GM23338 (cell line): ENCODE measurements around the gene IL20RB. TPM values are rescaled to one million over a fixed set of nuclear protein-coding genes. Genes with fewer than 3 reads are reported as not detected.

Experiments used
- ATAC-seq: fragments of 200-7000 bp; cut with Tn5 transposase; 3 replicates; pipeline ENCODE4 v1.9.1; 2020
- DNase-seq: peaks from one replicate; pipeline ENCODE4 v3.0.0-alpha.2; 2015; ENCODE audit warnings: low spot score
- H2AFZ ChIP-seq: fragments of 200-600 bp; sonication (generic); 2 replicates; pipeline ENCODE4 v1.8.0; 2016; ENCODE audit warnings: antibody characterized with exemption, mild to moderate bottlenecking, moderate library complexity
- H3F3A ChIP-seq: fragments of 200-600 bp; sonication (generic); replicated peaks from 2 replicates; pipeline ENCODE4 v1.8.0; 2017; ENCODE audit warnings: antibody characterized with exemption, mixed run types, low read depth
- H3K27ac ChIP-seq: fragments of 200-600 bp; sonication (generic); 2 replicates; pipeline ENCODE4 v1.6.1; 2016; ENCODE audit warnings: low read depth
- H3K27me3 ChIP-seq: fragments of 200-600 bp; sonication (generic); 2 replicates; pipeline ENCODE4 v1.8.0; 2016; ENCODE audit warnings: mild to moderate bottlenecking, mixed run types, moderate library complexity; ENCODE audit not compliant: insufficient read depth
- H3K36me3 ChIP-seq: fragments of 200-600 bp; sonication (generic); 2 replicates; pipeline ENCODE4 v1.8.0; 2016; ENCODE audit warnings: mild to moderate bottlenecking; ENCODE audit not compliant: insufficient read depth
- H3K4me1 ChIP-seq: fragments of 200-600 bp; sonication (generic); 2 replicates; pipeline ENCODE4 v1.8.0; 2016; ENCODE audit warnings: mild to moderate bottlenecking, moderate library complexity; ENCODE audit not compliant: insufficient read depth
- H3K4me2 ChIP-seq: fragments of 200-600 bp; sonication (generic); 2 replicates; pipeline ENCODE4 v1.7.1; 2017; ENCODE audit warnings: mixed run types
- H3K4me3 ChIP-seq: fragments of 200-600 bp; sonication (generic); 2 replicates; pipeline ENCODE4 v1.6.1; 2016; ENCODE audit warnings: mixed run types
- H3K79me2 ChIP-seq: fragments of 200-600 bp; sonication (generic); replicated peaks from 2 replicates; pipeline ENCODE4 v1.8.0; 2017; ENCODE audit warnings: mild to moderate bottlenecking; ENCODE audit not compliant: insufficient read depth
- H3K9me2 ChIP-seq: fragments of 200-600 bp; sonication (generic); 2 replicates; pipeline ENCODE4 v1.8.0; 2017; ENCODE audit not compliant: insufficient read depth
- H4K20me1 ChIP-seq: fragments of 200-600 bp; sonication (generic); replicated peaks from 2 replicates; pipeline ENCODE4 v1.8.0; 2017; ENCODE audit warnings: mild to moderate bottlenecking; ENCODE audit not compliant: insufficient read depth
- H3K27ac Mint-ChIP-seq: 2 replicates; pipeline ENCODE4 v1.8.0; 2020; ENCODE audit warnings: inconsistent platforms, mild to moderate bottlenecking, moderate library complexity, mixed read lengths
- H3K27me3 Mint-ChIP-seq: 3 replicates; pipeline ENCODE4 v1.8.0; 2022; ENCODE audit warnings: low read depth, mild to moderate bottlenecking, moderate library complexity, mixed read lengths, inconsistent platforms; ENCODE audit not compliant: insufficient read depth, poor library complexity
- H3K36me3 Mint-ChIP-seq: 3 replicates; pipeline ENCODE4 v1.8.0; 2021; ENCODE audit warnings: low read depth, mild to moderate bottlenecking, inconsistent platforms, moderate library complexity, mixed read lengths
- H3K4me1 Mint-ChIP-seq: 3 replicates; pipeline ENCODE4 v1.8.0; 2020; ENCODE audit warnings: mild to moderate bottlenecking, inconsistent platforms, mixed read lengths
- H3K4me3 Mint-ChIP-seq: 3 replicates; pipeline ENCODE4 v1.8.0; 2021; ENCODE audit warnings: moderate library complexity, mild to moderate bottlenecking, inconsistent platforms, mixed read lengths
- H3K9me3 Mint-ChIP-seq: 3 replicates; pipeline ENCODE4 v1.8.0; 2020; ENCODE audit warnings: moderate library complexity, mild to moderate bottlenecking, inconsistent platforms, mixed read lengths
- CREB1 ChIP-seq: fragments of 250-450 bp; sonication (Bioruptor Pico); IDR thresholded peaks from 2 replicates; pipeline ENCODE4 v1.5.0; 2020; ENCODE audit warnings: low read depth, mild to moderate bottlenecking, moderate library complexity
- EZH2 ChIP-seq: fragments of 200-600 bp; sonication (generic); IDR thresholded peaks from one replicate; pipeline ENCODE4 v1.8.0; 2017; ENCODE audit warnings: antibody characterized with exemption, mild to moderate bottlenecking, low read depth; ENCODE audit not compliant: unreplicated experiment
- EZH2phosphoT487 ChIP-seq: fragments of 200-600 bp; sonication (generic); IDR thresholded peaks from one replicate; pipeline ENCODE4 v1.8.1; 2018; ENCODE audit warnings: antibody characterized with exemption; ENCODE audit not compliant: unreplicated experiment
- JUNB ChIP-seq: IDR thresholded peaks from one replicate; pipeline ENCODE4 v1.6.1; 2016; ENCODE audit warnings: antibody characterized with exemption; ENCODE audit not compliant: unreplicated experiment
- NANOG ChIP-seq: IDR thresholded peaks from 2 replicates; pipeline ENCODE4 v1.6.1; 2016; ENCODE audit warnings: antibody characterized with exemption, borderline replicate concordance
- POLR2AphosphoS5 ChIP-seq: IDR thresholded peaks from 2 replicates; pipeline ENCODE4 v1.6.1; 2016; ENCODE audit warnings: antibody characterized with exemption, low read depth
- STAT1 ChIP-seq: IDR thresholded peaks from one replicate; pipeline ENCODE4 v1.6.1; 2016; ENCODE audit warnings: antibody characterized with exemption; ENCODE audit not compliant: unreplicated experiment
- ZNF114 ChIP-seq: fragments of 250-450 bp; sonication (Bioruptor Pico); IDR thresholded peaks from 2 replicates; pipeline ENCODE4 v1.5.0; 2020; ENCODE audit warnings: mild to moderate bottlenecking, moderate library complexity
- ZNF331 ChIP-seq: fragments of 250-450 bp; sonication (Bioruptor Pico); IDR thresholded peaks from 2 replicates; pipeline ENCODE4 v1.5.0; 2020; ENCODE audit warnings: low read depth, mild to moderate bottlenecking, moderate library complexity
- polyA plus RNA-seq: library from polyadenylated mRNA; unstranded; fragments of >200 nt; fragmentation: Nextera tagmentation; extraction: Ambion mirVana; gene quantifications from 2 replicates; pipeline ENCODE4 v1.2.1, GENCODE V29; 2016
- total RNA-seq: library from RNA; depleted of rRNA; stranded (reverse); fragments of >200 nt; shearing (Covaris generic); gene quantifications from 2 replicates; pipeline ENCODE4 v1.2.3, GENCODE V29; 2014
- TF ChIP-seq, protein P1 (sequence below): IDR thresholded peaks from one replicate; pipeline ENCODE4 v1.6.1; 2018; ENCODE audit warnings: antibody characterized with exemption; ENCODE audit not compliant: unreplicated experiment
- TF ChIP-seq, protein P2 (sequence below): fragments of 250-450 bp; sonication (Bioruptor Pico); IDR thresholded peaks from 2 replicates; pipeline ENCODE4 v1.5.0; 2020; ENCODE audit warnings: mild to moderate bottlenecking, moderate library complexity
- TF ChIP-seq, protein P3 (sequence below): IDR thresholded peaks from 2 replicates; pipeline ENCODE4 v1.6.1; 2016; ENCODE audit warnings: antibody characterized with exemption
- TF ChIP-seq, protein P4 (sequence below), 2 experiments: fragments of 200-600 bp in 1 of 2; sonication (generic) in 1 of 2; conservative IDR thresholded peaks; 2 replicates each; pipeline versions ENCODE4 v1.5.1 to v1.6.1; 2016 to 2017; ENCODE audit warnings: antibody characterized with exemption in 2 of 2, low read depth in 2 of 2, mild to moderate bottlenecking in 2 of 2, moderate library complexity in 1 of 2

The IL20RB gene
- total and polyA plus RNA-seq, 2 experiments from 2014 or later = 1.7 to 4.6 TPM

DNA sequence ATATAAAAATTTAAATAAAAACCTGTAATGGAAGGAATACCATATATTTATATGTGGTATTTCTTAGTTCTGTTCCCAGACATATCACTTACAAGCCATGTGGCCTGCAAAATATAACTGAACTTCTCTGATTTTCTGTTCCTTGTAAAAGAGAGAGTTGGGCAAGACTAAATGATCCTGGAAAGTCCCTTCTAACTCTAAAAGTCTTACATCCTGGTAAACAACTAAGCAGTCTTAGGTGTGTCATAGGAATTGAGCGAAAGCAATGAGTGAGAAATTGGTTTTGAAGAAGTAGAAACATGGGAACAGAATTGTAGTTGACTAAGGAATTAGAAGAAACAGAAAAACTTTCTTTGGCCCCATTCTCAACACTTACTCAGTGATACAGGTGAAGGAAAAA, 25.3 kb upstream of the IL20RB start:
- no peak overlapping the region for H3K4me3 ChIP-seq
- H3K9me3 Mint-ChIP-seq = no peaks in the 10 kb centered on the region
- H2AFZ ChIP-seq = no peak overlapping the region
- no peak overlapping the region for H3K27ac ChIP-seq
- no peak for ATAC-seq
- H3K36me3 Mint-ChIP-seq = peaks cover 36% of the 10 kb centered on the region
- H3K27ac Mint-ChIP-seq = no peak overlapping the region
- H3K4me1 ChIP-seq = no peaks in the 10 kb centered on the region
- H3K4me2 ChIP-seq = no peak overlapping the region
- TF ChIP-seq JUNB = no peak
- TF ChIP-seq EZH2phosphoT487 = no peak
- TF ChIP-seq POLR2AphosphoS5 = no peak
- TF ChIP-seq STAT1 = no peak
- TF ChIP-seq, protein P1, sequence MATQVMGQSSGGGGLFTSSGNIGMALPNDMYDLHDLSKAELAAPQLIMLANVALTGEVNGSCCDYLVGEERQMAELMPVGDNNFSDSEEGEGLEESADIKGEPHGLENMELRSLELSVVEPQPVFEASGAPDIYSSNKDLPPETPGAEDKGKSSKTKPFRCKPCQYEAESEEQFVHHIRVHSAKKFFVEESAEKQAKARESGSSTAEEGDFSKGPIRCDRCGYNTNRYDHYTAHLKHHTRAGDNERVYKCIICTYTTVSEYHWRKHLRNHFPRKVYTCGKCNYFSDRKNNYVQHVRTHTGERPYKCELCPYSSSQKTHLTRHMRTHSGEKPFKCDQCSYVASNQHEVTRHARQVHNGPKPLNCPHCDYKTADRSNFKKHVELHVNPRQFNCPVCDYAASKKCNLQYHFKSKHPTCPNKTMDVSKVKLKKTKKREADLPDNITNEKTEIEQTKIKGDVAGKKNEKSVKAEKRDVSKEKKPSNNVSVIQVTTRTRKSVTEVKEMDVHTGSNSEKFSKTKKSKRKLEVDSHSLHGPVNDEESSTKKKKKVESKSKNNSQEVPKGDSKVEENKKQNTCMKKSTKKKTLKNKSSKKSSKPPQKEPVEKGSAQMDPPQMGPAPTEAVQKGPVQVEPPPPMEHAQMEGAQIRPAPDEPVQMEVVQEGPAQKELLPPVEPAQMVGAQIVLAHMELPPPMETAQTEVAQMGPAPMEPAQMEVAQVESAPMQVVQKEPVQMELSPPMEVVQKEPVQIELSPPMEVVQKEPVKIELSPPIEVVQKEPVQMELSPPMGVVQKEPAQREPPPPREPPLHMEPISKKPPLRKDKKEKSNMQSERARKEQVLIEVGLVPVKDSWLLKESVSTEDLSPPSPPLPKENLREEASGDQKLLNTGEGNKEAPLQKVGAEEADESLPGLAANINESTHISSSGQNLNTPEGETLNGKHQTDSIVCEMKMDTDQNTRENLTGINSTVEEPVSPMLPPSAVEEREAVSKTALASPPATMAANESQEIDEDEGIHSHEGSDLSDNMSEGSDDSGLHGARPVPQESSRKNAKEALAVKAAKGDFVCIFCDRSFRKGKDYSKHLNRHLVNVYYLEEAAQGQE = no peak
- TF ChIP-seq, protein P2, sequence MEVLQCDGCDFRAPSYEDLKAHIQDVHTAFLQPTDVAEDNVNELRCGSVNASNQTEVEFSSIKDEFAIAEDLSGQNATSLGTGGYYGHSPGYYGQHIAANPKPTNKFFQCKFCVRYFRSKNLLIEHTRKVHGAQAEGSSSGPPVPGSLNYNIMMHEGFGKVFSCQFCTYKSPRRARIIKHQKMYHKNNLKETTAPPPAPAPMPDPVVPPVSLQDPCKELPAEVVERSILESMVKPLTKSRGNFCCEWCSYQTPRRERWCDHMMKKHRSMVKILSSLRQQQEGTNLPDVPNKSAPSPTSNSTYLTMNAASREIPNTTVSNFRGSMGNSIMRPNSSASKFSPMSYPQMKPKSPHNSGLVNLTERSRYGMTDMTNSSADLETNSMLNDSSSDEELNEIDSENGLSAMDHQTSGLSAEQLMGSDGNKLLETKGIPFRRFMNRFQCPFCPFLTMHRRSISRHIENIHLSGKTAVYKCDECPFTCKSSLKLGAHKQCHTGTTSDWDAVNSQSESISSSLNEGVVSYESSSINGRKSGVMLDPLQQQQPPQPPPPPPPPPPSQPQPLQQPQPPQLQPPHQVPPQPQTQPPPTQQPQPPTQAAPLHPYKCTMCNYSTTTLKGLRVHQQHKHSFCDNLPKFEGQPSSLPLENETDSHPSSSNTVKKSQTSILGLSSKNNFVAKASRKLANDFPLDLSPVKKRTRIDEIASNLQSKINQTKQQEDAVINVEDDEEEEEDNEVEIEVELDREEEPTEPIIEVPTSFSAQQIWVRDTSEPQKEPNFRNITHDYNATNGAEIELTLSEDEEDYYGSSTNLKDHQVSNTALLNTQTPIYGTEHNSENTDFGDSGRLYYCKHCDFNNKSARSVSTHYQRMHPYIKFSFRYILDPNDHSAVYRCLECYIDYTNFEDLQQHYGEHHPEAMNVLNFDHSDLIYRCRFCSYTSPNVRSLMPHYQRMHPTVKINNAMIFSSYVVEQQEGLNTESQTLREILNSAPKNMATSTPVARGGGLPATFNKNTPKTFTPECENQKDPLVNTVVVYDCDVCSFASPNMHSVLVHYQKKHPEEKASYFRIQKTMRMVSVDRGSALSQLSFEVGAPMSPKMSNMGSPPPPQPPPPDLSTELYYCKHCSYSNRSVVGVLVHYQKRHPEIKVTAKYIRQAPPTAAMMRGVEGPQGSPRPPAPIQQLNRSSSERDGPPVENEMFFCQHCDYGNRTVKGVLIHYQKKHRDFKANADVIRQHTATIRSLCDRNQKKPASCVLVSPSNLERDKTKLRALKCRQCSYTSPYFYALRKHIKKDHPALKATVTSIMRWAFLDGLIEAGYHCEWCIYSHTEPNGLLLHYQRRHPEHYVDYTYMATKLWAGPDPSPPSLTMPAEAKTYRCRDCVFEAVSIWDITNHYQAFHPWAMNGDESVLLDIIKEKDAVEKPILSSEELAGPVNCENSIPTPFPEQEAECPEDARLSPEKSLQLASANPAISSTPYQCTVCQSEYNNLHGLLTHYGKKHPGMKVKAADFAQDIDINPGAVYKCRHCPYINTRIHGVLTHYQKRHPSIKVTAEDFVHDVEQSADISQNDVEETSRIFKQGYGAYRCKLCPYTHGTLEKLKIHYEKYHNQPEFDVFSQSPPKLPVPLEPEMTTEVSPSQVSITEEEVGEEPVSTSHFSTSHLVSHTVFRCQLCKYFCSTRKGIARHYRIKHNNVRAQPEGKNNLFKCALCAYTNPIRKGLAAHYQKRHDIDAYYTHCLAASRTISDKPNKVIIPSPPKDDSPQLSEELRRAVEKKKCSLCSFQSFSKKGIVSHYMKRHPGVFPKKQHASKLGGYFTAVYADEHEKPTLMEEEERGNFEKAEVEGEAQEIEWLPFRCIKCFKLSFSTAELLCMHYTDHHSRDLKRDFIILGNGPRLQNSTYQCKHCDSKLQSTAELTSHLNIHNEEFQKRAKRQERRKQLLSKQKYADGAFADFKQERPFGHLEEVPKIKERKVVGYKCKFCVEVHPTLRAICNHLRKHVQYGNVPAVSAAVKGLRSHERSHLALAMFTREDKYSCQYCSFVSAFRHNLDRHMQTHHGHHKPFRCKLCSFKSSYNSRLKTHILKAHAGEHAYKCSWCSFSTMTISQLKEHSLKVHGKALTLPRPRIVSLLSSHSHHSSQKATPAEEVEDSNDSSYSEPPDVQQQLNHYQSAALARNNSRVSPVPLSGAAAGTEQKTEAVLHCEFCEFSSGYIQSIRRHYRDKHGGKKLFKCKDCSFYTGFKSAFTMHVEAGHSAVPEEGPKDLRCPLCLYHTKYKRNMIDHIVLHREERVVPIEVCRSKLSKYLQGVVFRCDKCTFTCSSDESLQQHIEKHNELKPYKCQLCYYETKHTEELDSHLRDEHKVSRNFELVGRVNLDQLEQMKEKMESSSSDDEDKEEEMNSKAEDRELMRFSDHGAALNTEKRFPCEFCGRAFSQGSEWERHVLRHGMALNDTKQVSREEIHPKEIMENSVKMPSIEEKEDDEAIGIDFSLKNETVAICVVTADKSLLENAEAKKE = no peak
- no peak for TF ChIP-seq ZNF114 (CRISPR knock-in tag)
- TF ChIP-seq, protein P3, sequence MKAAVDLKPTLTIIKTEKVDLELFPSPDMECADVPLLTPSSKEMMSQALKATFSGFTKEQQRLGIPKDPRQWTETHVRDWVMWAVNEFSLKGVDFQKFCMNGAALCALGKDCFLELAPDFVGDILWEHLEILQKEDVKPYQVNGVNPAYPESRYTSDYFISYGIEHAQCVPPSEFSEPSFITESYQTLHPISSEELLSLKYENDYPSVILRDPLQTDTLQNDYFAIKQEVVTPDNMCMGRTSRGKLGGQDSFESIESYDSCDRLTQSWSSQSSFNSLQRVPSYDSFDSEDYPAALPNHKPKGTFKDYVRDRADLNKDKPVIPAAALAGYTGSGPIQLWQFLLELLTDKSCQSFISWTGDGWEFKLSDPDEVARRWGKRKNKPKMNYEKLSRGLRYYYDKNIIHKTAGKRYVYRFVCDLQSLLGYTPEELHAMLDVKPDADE = no peak
- no peak for TF ChIP-seq CREB1 (CRISPR knock-in tag)
- TF ChIP-seq NANOG = no peak
- no peak for TF ChIP-seq ZNF331 (CRISPR knock-in tag)
- TF ChIP-seq, protein P4, sequence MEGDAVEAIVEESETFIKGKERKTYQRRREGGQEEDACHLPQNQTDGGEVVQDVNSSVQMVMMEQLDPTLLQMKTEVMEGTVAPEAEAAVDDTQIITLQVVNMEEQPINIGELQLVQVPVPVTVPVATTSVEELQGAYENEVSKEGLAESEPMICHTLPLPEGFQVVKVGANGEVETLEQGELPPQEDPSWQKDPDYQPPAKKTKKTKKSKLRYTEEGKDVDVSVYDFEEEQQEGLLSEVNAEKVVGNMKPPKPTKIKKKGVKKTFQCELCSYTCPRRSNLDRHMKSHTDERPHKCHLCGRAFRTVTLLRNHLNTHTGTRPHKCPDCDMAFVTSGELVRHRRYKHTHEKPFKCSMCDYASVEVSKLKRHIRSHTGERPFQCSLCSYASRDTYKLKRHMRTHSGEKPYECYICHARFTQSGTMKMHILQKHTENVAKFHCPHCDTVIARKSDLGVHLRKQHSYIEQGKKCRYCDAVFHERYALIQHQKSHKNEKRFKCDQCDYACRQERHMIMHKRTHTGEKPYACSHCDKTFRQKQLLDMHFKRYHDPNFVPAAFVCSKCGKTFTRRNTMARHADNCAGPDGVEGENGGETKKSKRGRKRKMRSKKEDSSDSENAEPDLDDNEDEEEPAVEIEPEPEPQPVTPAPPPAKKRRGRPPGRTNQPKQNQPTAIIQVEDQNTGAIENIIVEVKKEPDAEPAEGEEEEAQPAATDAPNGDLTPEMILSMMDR (conservative IDR thresholded peaks at IDR 0.05; ENCODE audit: low read depth in 2 of 2) = no peak
- TF ChIP-seq EZH2 = no peak
- H3K79me2 ChIP-seq = peaks cover 27% of the 10 kb centered on the region
- H4K20me1 ChIP-seq = no peaks in the 10 kb centered on the region
- no peak for DNase-seq
- no peaks in the 10 kb centered on the region for H3F3A ChIP-seq
- no peaks in the 10 kb centered on the region for H3K4me1 Mint-ChIP-seq
- no peaks in the 10 kb centered on the region for H3K36me3 ChIP-seq
- no peak overlapping the region for H3K4me3 Mint-ChIP-seq
- no peaks in the 10 kb centered on the region for H3K9me2 ChIP-seq
- no peaks in the 10 kb centered on the region for H3K27me3 ChIP-seq
- no peaks in the 10 kb centered on the region for H3K27me3 Mint-ChIP-seq
